ENCODE measurements around the gene GPSM3. TPM values are rescaled to one million over a fixed set of nuclear protein-coding genes. Genes with fewer than 3 reads are reported as not detected.
"Not testable (repeated sequence)": the region's sequence is repeated elsewhere in the genome, so short reads cannot be mapped to it uniquely, and the experiment has no call there.

GPSM3 gene
- polyA plus RNA-seq, 1 donor = 6.7 TPM

- DNase-seq (ENCODE audit: low read depth) = not testable (repeated sequence)
Measured at GRCh38 chr6:32187725-32188380, 4.6 kb downstream of the GPSM3 start.

GRCh38 chr6:32187009-32187709, 5.3 kb downstream of the GPSM3 start:
- no peak for DNase-seq (ENCODE audit: low read depth)

GRCh38 chr6:32186151-32186840, 6.1 kb downstream of the GPSM3 start:
- not testable (repeated sequence) for DNase-seq (ENCODE audit: low read depth)

GRCh38 chr6:32185681-32186131, 6.7 kb downstream of the GPSM3 start:
- not testable (repeated sequence) for DNase-seq (ENCODE audit: low read depth)

- no peak for DNase-seq (ENCODE audit: low read depth)
Measured at GRCh38 chr6:32184084-32184640, 8.3 kb downstream of the GPSM3 start, which contains the start of gene AGER. TSS of gene AGER (minus strand) at chr6:32184253. CDS start at chr6:32184222, 31 bp downstream.

- no peak for DNase-seq (ENCODE audit: low read depth)
Measured at GRCh38 chr6:32183483-32184083, 8.9 kb downstream of the GPSM3 start.

- no peak for DNase-seq (ENCODE audit: low read depth)
Measured at GRCh38 chr6:32183030-32183429, 9.4 kb downstream of the GPSM3 start.

GRCh38 chr6:32182555-32182981, 9.9 kb downstream of the GPSM3 start:
- DNase-seq (ENCODE audit: low read depth) = no peak

- DNase-seq (ENCODE audit: low read depth) = no peak
Measured at GRCh38 chr6:32181915-32182529, 10.4 kb downstream of the GPSM3 start.

GRCh38 chr6:32181148-32181702, 11.2 kb downstream of the GPSM3 start:
- DNase-seq (ENCODE audit: low read depth) = no peak

GRCh38 chr6:32179766-32180405, 12.6 kb downstream of the GPSM3 start:
- DNase-seq (ENCODE audit: low read depth) = no peak

GRCh38 chr6:32178547-32179440, 13.6 kb downstream of the GPSM3 start:
- no peak for DNase-seq (ENCODE audit: low read depth)

GRCh38 chr6:32177788-32178546, 14.5 kb downstream of the GPSM3 start, which contains the start of gene RNF5:
TSS of gene RNF5 (plus strand) at chr6:32178405. CDS start at chr6:32178512, 107 bp downstream.
- DNase-seq (ENCODE audit: low read depth) = peak; percentile 100

GRCh38 chr6:32177183-32177787, 15.2 kb downstream of the GPSM3 start:
- DNase-seq (ENCODE audit: low read depth) = no peak

- DNase-seq (ENCODE audit: low read depth) = no peak
Measured at GRCh38 chr6:32176476-32177182, 15.8 kb downstream of the GPSM3 start.

- DNase-seq (ENCODE audit: low read depth) = peak; percentile 94
Measured at GRCh38 chr6:32175711-32176475, 16.6 kb downstream of the GPSM3 start, which contains the start of gene AGPAT1. TSS of gene AGPAT1 (minus strand) at chr6:32176084. CDS start at chr6:32171496, 4,588 bp downstream.

- no peak for DNase-seq (ENCODE audit: low read depth)
Measured at GRCh38 chr6:32175322-32175710, 17.1 kb downstream of the GPSM3 start.
